ENCODE results near the gene WNT5B. TPM values are rescaled to one million over a fixed set of nuclear protein-coding genes. Genes with fewer than 3 reads are reported as not detected.

Gene WNT5B
- total RNA-seq, 1 donor from 2014 or later: 8.9 TPM

- TF ChIP-seq CTCF (IDR thresholded peaks at IDR 0.05; ENCODE audit: unreplicated experiment): peak; percentile 83
- H3K4me3 Mint-ChIP-seq (ENCODE audit: low read depth): peak overlapping the region; percentile 42
- no peaks in the 10 kb centered on the region for H3K36me3 Mint-ChIP-seq (ENCODE audit: insufficient read depth)
- H3K27me3 Mint-ChIP-seq: peaks cover 46% of the 10 kb centered on the region
- no peaks in the 10 kb centered on the region for H3K9me3 Mint-ChIP-seq (ENCODE audit: low read depth)
- peaks cover 2% of the 10 kb centered on the region for H3K4me1 Mint-ChIP-seq (ENCODE audit: low read depth)
- peak overlapping the region; percentile 31 for H3K27ac Mint-ChIP-seq
- peak; percentile 70 for DNase-seq (ENCODE audit: low spot score, unreplicated experiment)
Observed at GRCh38 chr12:1662761-1663439, 33.9 kb downstream of the WNT5B start.

DNA sequence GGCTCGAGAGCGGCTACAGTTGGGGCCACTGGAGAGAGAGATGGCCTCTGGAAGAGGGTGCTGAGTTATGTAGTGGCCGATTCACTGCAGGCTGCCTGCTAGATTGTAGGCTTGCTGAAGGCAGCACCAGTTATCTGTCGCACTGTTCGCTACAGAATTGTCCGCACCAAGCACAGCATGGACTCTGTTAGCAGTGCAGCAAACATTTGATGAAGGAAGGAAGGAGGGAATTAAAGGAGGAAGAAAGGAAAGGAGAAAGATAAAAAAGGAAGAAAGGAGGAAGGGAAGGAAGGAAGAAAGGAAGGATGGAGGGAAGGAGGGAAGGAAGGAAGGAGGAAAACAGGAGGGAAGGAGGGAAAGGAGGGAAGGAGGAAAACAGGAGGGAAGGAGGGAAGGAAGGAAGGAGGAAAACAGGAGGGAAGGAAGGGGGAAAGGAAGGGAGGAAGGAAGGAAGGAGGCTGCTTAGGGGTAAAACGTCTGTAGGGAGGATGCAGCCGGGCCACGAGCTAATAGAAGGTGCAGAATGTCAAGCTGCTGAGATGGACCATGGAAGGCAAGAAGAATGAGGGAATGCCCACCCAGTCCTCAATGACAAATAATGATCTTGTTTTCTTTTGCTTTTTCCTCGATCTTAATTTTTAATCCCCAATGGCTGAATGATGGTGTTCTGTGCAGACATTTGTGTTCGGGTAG is 34.6 kb downstream of the WNT5B start:
- H3K4me3 Mint-ChIP-seq (ENCODE audit: low read depth): no peak overlapping the region
- no peaks in the 10 kb centered on the region for H3K9me3 Mint-ChIP-seq (ENCODE audit: low read depth)
- no peak for DNase-seq (ENCODE audit: low spot score, unreplicated experiment)
- no peaks in the 10 kb centered on the region for H3K36me3 Mint-ChIP-seq (ENCODE audit: insufficient read depth)
- peaks cover 3% of the 10 kb centered on the region for H3K4me1 Mint-ChIP-seq (ENCODE audit: low read depth)
- peaks cover 44% of the 10 kb centered on the region for H3K27me3 Mint-ChIP-seq
- H3K27ac Mint-ChIP-seq: no peak overlapping the region
- no peak for TF ChIP-seq CTCF (IDR thresholded peaks at IDR 0.05; ENCODE audit: unreplicated experiment)

GRCh38 chr12:1665366-1665765 is 36.3 kb downstream of the WNT5B start:
- Mint-ChIP-seq H3K9me3 (ENCODE audit: low read depth) (no peaks in the 10 kb centered on the region), H3K4me3 (ENCODE audit: low read depth) (no peak overlapping the region), H3K27ac (no peak overlapping the region), H3K36me3 (ENCODE audit: insufficient read depth) (no peaks in the 10 kb centered on the region), H3K4me1 (ENCODE audit: low read depth) (peaks cover 9% of the 10 kb centered on the region), H3K27me3 (peaks cover 37% of the 10 kb centered on the region)
- no peak for TF ChIP-seq CTCF (IDR thresholded peaks at IDR 0.05; ENCODE audit: unreplicated experiment)
- DNase-seq (ENCODE audit: low spot score, unreplicated experiment): no peak

- DNase-seq (ENCODE audit: low spot score, unreplicated experiment): no peak
- H3K9me3 Mint-ChIP-seq (ENCODE audit: low read depth): no peaks in the 10 kb centered on the region
- H3K27me3 Mint-ChIP-seq: peaks cover 32% of the 10 kb centered on the region
- H3K4me3 Mint-ChIP-seq (ENCODE audit: low read depth): no peak overlapping the region
- TF ChIP-seq CTCF (IDR thresholded peaks at IDR 0.05; ENCODE audit: unreplicated experiment): peak; percentile 10
- no peak overlapping the region for H3K27ac Mint-ChIP-seq
- peaks cover 16% of the 10 kb centered on the region for H3K4me1 Mint-ChIP-seq (ENCODE audit: low read depth)
- H3K36me3 Mint-ChIP-seq (ENCODE audit: insufficient read depth): no peaks in the 10 kb centered on the region
Observed at GRCh38 chr12:1666215-1666614, 37.2 kb downstream of the WNT5B start.

- no peak for DNase-seq (ENCODE audit: low spot score, unreplicated experiment)
- H3K4me1 Mint-ChIP-seq (ENCODE audit: low read depth): peaks cover 16% of the 10 kb centered on the region
- no peaks in the 10 kb centered on the region for H3K36me3 Mint-ChIP-seq (ENCODE audit: insufficient read depth)
- H3K4me3 Mint-ChIP-seq (ENCODE audit: low read depth): no peak overlapping the region
- H3K9me3 Mint-ChIP-seq (ENCODE audit: low read depth): no peaks in the 10 kb centered on the region
- no peak for TF ChIP-seq CTCF (IDR thresholded peaks at IDR 0.05; ENCODE audit: unreplicated experiment)
- peaks cover 32% of the 10 kb centered on the region for H3K27me3 Mint-ChIP-seq
- H3K27ac Mint-ChIP-seq: no peak overlapping the region
Observed at GRCh38 chr12:1666685-1667162, 37.7 kb downstream of the WNT5B start.
